Loucy (cell line): ENCODE data around the gene CYB5D1.

Experiments used
- H2AFZ ChIP-seq: fragments of 200-600 bp; sonication (generic); 2 replicates; pipeline ENCODE4 v1.6.0; 2016; ENCODE audit warnings: antibody characterized with exemption, mild to moderate bottlenecking, low read length, moderate library complexity
- H3F3A ChIP-seq: fragments of 200-600 bp; 2 replicates; pipeline ENCODE4 v1.6.0; 2016; ENCODE audit warnings: antibody characterized with exemption, low read depth, mild to moderate bottlenecking
- H3K27me3 ChIP-seq: fragments of 200-600 bp; sonication (generic); 2 replicates; pipeline ENCODE4 v1.6.1; 2014; ENCODE audit warnings: low read length, mild to moderate bottlenecking; ENCODE audit not compliant: insufficient read depth, poor library complexity, severe bottlenecking
- H3K36me3 ChIP-seq: fragments of 200-600 bp; sonication (generic); 2 replicates; pipeline ENCODE4 v1.6.1; 2016; ENCODE audit warnings: low read length; ENCODE audit not compliant: insufficient read depth
- H3K4me1 ChIP-seq: fragments of 200-600 bp; sonication (generic); 2 replicates; pipeline ENCODE4 v1.5.1; 2014; ENCODE audit warnings: low read length, mild to moderate bottlenecking; ENCODE audit not compliant: insufficient read depth, poor library complexity, severe bottlenecking
- H3K4me2 ChIP-seq: fragments of 200-600 bp; sonication (generic); 2 replicates; pipeline ENCODE4 v1.6.0; 2014; ENCODE audit warnings: antibody characterized with exemption, low read length, low read depth, mild to moderate bottlenecking; ENCODE audit not compliant: poor library complexity, severe bottlenecking
- H3K4me3 ChIP-seq: fragments of 200-600 bp; sonication (generic); 2 replicates; pipeline ENCODE4 v1.5.1; 2014; ENCODE audit warnings: low read length, mild to moderate bottlenecking, mixed read lengths; ENCODE audit not compliant: poor library complexity, severe bottlenecking
- H3K79me2 ChIP-seq: fragments of 200-600 bp; sonication (generic); 2 replicates; pipeline ENCODE4 v1.6.1; 2014; ENCODE audit warnings: low read length; ENCODE audit not compliant: insufficient read depth
- H3K9ac ChIP-seq: fragments of 200-600 bp; sonication (generic); 2 replicates; pipeline ENCODE4 v1.6.0; 2014; ENCODE audit warnings: mild to moderate bottlenecking, low read depth, low read length, moderate library complexity; ENCODE audit not compliant: poor library complexity, severe bottlenecking
- H3K9me2 ChIP-seq: fragments of 200-600 bp; sonication (generic); replicated peaks from 2 replicates; pipeline ENCODE4 v1.6.1; 2016; ENCODE audit warnings: low read depth, low read length, mixed read lengths
- H3K9me3 ChIP-seq: fragments of 200-600 bp; sonication (generic); 2 replicates; pipeline ENCODE4 v1.6.1; 2014; ENCODE audit warnings: mild to moderate bottlenecking, antibody characterized with exemption, low read length, low read depth; ENCODE audit not compliant: insufficient read depth
- H4K20me1 ChIP-seq: fragments of 200-600 bp; sonication (generic); 2 replicates; pipeline ENCODE4 v1.6.0; 2014; ENCODE audit warnings: antibody characterized with exemption, low read length, mild to moderate bottlenecking; ENCODE audit not compliant: insufficient read depth, poor library complexity, severe bottlenecking
- EZH2phosphoT487 ChIP-seq: fragments of 200-600 bp; IDR thresholded peaks from 2 replicates; pipeline ENCODE4 v1.6.1; 2018; ENCODE audit warnings: antibody characterized with exemption, mild to moderate bottlenecking, moderate library complexity, borderline replicate concordance
- TF ChIP-seq, protein P1 (sequence below): fragments of 200-600 bp; sonication (generic); conservative IDR thresholded peaks from 2 replicates; pipeline ENCODE4 v1.5.1; 2014; ENCODE audit warnings: mild to moderate bottlenecking, antibody characterized with exemption, low read length

The CYB5D1 gene

DNA sequence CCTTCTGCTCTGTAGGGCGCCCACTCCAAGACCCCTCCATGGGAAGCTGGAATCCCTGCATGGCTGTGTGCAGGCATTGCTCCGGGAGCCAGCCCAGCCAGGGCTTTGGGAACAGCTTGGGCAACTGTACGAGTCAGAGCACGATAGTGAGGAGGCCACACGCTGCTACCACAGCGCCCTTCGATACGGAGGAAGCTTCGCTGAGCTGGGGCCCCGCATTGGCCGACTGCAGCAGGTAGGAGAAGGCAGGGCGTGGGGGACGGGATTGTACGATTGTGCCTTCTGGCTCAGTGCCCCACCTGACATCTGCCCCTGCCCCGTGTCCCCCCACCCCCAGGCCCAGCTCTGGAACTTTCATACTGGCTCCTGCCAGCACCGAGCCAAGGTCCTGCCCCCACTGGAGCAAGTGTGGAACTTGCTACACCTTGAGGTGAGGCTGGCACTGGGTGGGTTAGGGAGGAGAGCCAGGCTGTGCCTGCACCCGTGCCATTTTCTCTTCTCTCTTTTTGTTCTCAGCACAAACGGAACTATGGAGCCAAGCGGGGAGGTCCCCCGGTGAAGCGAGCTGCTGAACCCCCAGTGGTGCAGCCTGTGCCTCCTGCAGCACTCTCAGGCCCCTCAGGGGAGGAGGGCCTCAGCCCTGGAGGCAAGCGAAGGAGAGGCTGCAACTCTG is 11.6 kb upstream of the CYB5D1 start:
- H3K4me1 ChIP-seq, result peaks cover 7% of the 10 kb centered on the region
- H3K9ac ChIP-seq, result no peak overlapping the region
- TF ChIP-seq, protein P1, sequence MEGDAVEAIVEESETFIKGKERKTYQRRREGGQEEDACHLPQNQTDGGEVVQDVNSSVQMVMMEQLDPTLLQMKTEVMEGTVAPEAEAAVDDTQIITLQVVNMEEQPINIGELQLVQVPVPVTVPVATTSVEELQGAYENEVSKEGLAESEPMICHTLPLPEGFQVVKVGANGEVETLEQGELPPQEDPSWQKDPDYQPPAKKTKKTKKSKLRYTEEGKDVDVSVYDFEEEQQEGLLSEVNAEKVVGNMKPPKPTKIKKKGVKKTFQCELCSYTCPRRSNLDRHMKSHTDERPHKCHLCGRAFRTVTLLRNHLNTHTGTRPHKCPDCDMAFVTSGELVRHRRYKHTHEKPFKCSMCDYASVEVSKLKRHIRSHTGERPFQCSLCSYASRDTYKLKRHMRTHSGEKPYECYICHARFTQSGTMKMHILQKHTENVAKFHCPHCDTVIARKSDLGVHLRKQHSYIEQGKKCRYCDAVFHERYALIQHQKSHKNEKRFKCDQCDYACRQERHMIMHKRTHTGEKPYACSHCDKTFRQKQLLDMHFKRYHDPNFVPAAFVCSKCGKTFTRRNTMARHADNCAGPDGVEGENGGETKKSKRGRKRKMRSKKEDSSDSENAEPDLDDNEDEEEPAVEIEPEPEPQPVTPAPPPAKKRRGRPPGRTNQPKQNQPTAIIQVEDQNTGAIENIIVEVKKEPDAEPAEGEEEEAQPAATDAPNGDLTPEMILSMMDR, result no peak
- H4K20me1 ChIP-seq, result peaks cover 56% of the 10 kb centered on the region
- no peak overlapping the region for H3K4me3 ChIP-seq
- peaks cover 40% of the 10 kb centered on the region; the same call in 1 of the 2 replicates for H3K79me2 ChIP-seq
- no peak overlapping the region for H2AFZ ChIP-seq
- H3K36me3 ChIP-seq, result peaks cover 49% of the 10 kb centered on the region; the same call in 1 of the 2 replicates
- H3K4me2 ChIP-seq, result no peak overlapping the region
- H3K27me3 ChIP-seq, result no peaks in the 10 kb centered on the region
- no peaks in the 10 kb centered on the region for H3K9me2 ChIP-seq
- H3F3A ChIP-seq, result no peaks in the 10 kb centered on the region
- no peaks in the 10 kb centered on the region for H3K9me3 ChIP-seq

DNA sequence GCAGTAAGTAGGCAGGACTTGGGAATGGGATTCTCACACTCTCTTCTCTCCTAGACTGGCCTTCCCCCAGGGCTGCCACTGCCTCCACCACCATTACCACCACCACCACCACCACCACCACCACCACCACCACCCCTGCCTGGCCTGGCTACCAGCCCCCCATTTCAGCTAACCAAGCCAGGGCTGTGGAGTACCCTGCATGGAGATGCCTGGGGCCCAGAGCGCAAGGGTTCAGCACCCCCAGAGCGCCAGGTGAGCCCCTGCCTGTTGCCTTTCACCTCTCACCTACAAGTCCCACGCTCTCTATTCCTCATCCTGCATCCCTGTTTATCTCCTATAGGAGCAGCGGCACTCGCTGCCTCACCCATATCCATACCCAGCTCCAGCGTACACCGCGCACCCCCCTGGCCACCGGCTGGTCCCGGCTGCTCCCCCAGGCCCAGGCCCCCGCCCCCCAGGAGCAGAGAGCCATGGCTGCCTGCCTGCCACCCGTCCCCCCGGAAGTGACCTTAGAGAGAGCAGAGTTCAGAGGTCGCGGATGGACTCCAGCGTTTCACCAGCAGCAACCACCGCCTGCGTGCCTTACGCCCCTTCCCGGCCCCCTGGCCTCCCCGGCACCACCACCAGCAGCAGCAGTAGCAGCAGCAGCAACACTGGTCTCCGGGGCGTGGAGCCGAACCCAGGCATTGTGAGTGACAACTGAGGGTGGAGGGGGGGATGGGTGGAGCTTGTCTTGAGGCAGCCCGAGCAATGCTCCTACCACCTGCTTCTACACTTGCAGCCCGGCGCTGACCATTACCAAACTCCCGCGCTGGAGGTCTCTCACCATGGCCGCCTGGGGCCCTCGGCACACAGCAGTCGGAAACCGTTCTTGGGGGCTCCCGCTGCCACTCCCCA is 10.8 kb upstream of the CYB5D1 start:
- Histone ChIP-seq H4K20me1 (peaks cover 55% of the 10 kb centered on the region), H2AFZ (no peak overlapping the region), H3K9ac (no peak overlapping the region), H3K36me3 (peaks cover 56% of the 10 kb centered on the region; the same call in 1 of the 2 replicates), H3K79me2 (peaks cover 36% of the 10 kb centered on the region; the same call in 1 of the 2 replicates), H3K4me2 (no peak overlapping the region), H3K4me1 (peaks cover 5% of the 10 kb centered on the region), H3F3A (no peaks in the 10 kb centered on the region), H3K9me2 (no peaks in the 10 kb centered on the region), H3K4me3 (no peak overlapping the region), H3K27me3 (no peaks in the 10 kb centered on the region), H3K9me3 (no peaks in the 10 kb centered on the region)
- TF ChIP-seq, protein P1, result no peak

DNA sequence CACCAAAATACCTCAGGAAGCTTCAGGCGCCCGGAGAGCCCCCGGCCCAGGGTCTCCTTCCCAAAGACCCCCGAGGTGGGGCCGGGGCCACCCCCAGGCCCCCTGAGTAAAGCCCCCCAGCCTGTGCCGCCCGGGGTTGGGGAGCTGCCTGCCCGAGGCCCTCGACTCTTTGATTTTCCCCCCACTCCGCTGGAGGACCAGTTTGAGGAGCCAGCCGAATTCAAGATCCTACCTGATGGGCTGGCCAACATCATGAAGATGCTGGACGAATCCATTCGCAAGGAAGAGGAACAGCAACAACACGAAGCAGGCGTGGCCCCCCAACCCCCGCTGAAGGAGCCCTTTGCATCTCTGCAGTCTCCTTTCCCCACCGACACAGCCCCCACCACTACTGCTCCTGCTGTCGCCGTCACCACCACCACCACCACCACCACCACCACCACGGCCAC is 9.6 kb upstream of the CYB5D1 start:
- Histone ChIP-seq H3K9me2 (no peaks in the 10 kb centered on the region), H3F3A (no peaks in the 10 kb centered on the region), H3K79me2 (peaks cover 26% of the 10 kb centered on the region; the same call in 1 of the 2 replicates), H3K36me3 (peaks cover 68% of the 10 kb centered on the region; the same call in 1 of the 2 replicates), H3K27me3 (no peaks in the 10 kb centered on the region), H3K4me2 (no peak overlapping the region), H3K4me1 (no peaks in the 10 kb centered on the region), H3K4me3 (no peak overlapping the region), H4K20me1 (peaks cover 46% of the 10 kb centered on the region), H2AFZ (no peak overlapping the region), H3K9ac (no peak overlapping the region), H3K9me3 (no peaks in the 10 kb centered on the region)
- TF ChIP-seq, protein P1, result no peak
- no peak for TF ChIP-seq EZH2phosphoT487
